A549 treated with GW870086 at 1 μM for 4 hours (cell line): ENCODE data around the gene PAGE3. TPM values are rescaled to one million over a fixed set of nuclear protein-coding genes. Genes with fewer than 3 reads are reported as not detected.

Experiments used
- total RNA-seq: library from RNA; stranded (reverse); fragments of 200-300 nt; extraction: Qiagen RNA extraction; gene quantifications from 5 replicates; pipeline ENCODE4 v1.2.3, GENCODE V29; 2022; ENCODE audit warnings: low read depth

PAGE3 gene
- total RNA-seq = not detected in 5 replicates

GRCh38 chrX:55264816-55265215 lies at the start of gene PAGE3:
Gene PAGE3 (minus strand): TSS chrX:55264916. CDS start chrX:55263903, 1,013 bp downstream.

GRCh38 chrX:55220119-55220794 lies 44.5 kb downstream of the PAGE3 start, which contains the start of gene PAGE5:
Gene PAGE5 (plus strand): TSS chrX:55220346. CDS start chrX:55221383, 1,037 bp downstream.

Other genes with a start within 250 kb of the PAGE3 start
- not detected in 5 replicates for gene ALAS2, start 233.9 kb downstream of the PAGE3 start, total RNA-seq
- gene PAGE2B, start 189.9 kb downstream of the PAGE3 start, total RNA-seq = not detected in 5 replicates
- gene PAGE2, start 175.9 kb downstream of the PAGE3 start, total RNA-seq = not detected in 5 replicates
- not detected in 5 replicates for gene PAGE5, start 44.6 kb downstream of the PAGE3 start, total RNA-seq
- gene MAGEH1, start 187.2 kb upstream of the PAGE3 start, total RNA-seq = 5.9 to 7.8 TPM (median 6.8 TPM) in 5 replicates
- 0.31 to 0.67 TPM (median 0.51 TPM) in 5 replicates for gene USP51, start 224.9 kb upstream of the PAGE3 start, total RNA-seq